ENCODE measurements around the gene IKZF5. TPM values are rescaled to one million over a fixed set of nuclear protein-coding genes. Genes with fewer than 3 reads are reported as not detected.

The IKZF5 gene
- total and polyA plus RNA-seq, 9 of the 15 experiments (the other 6 are each of a cell fraction or from before 2014, with no cell fraction given): 3.8 to 19.6 (median 12.4) TPM

- no peak for TF ChIP-seq ARID4B (CRISPR knock-in tag; IDR thresholded peaks at IDR 0.05)
- no peak for TF ChIP-seq RREB1 (CRISPR knock-in tag; IDR thresholded peaks at IDR 0.05)
Observed at GRCh38 chr10:123027861-123028260, 19.3 kb upstream of the IKZF5 start (continued).

Measured in K562 (cell line).